Right atrium auricular region (tissue), 2 donors: ENCODE measurements around the gene FKBP9. TPM values are rescaled to one million over a fixed set of nuclear protein-coding genes. Genes with fewer than 3 reads are reported as not detected.
"Not testable (repeated sequence)": the region's sequence is repeated elsewhere in the genome, so short reads cannot be mapped to it uniquely, and the experiment has no call there.

Experiments
- DNase-seq: peaks from one replicate; pipeline ENCODE4 v3.0.0-alpha.2; 2019; ENCODE audit warnings: low spot score
- H3K27ac ChIP-seq, 2 donors: fragments of 200-600 bp; sonication (generic); 1 replicate in 1 of 2; 2 replicates in 1 of 2; pipeline ENCODE4 v1.5.1; 2016 to 2019
- H3K27me3 ChIP-seq, 2 donors: fragments of 200-600 bp; sonication (generic); one replicate each; pipeline versions ENCODE4 v1.5.1 to v1.6.0; 2017 to 2019
- H3K36me3 ChIP-seq: fragments of 200-600 bp; sonication (generic); one replicate; pipeline ENCODE4 v1.5.1; 2016
- H3K4me1 ChIP-seq, 2 donors: fragments of 200-600 bp; sonication (generic); one replicate each; pipeline versions ENCODE4 v1.5.1 to v1.6.0; 2017 to 2019
- H3K4me3 ChIP-seq, 2 donors: fragments of 200-600 bp; sonication (generic); 1 replicate in 1 of 2; 2 replicates in 1 of 2; pipeline ENCODE4 v1.5.1; 2017 to 2019; ENCODE audit warnings: mild to moderate bottlenecking in 1 of 2, moderate library complexity in 1 of 2
- H3K9me3 ChIP-seq, 2 donors: fragments of 200-600 bp; sonication (generic); one replicate each; pipeline ENCODE4 v1.5.1; 2019
- total RNA-seq, 2 donors: library from RNA; depleted of rRNA; stranded (reverse); fragments of >200 nt; gene quantifications; one replicate each; pipeline ENCODE4 v1.1.0, GENCODE V29; 2016
- TF ChIP-seq, protein P1 (sequence below), 2 donors: fragments of 200-600 bp; sonication (generic); IDR thresholded peaks; one replicate each; pipeline ENCODE4 v1.5.1; 2019; ENCODE audit warnings: antibody characterized with exemption in 2 of 2

Gene FKBP9
- total RNA-seq, 2 donors from 2014 or later, result 73.3 to 129 TPM

DNA sequence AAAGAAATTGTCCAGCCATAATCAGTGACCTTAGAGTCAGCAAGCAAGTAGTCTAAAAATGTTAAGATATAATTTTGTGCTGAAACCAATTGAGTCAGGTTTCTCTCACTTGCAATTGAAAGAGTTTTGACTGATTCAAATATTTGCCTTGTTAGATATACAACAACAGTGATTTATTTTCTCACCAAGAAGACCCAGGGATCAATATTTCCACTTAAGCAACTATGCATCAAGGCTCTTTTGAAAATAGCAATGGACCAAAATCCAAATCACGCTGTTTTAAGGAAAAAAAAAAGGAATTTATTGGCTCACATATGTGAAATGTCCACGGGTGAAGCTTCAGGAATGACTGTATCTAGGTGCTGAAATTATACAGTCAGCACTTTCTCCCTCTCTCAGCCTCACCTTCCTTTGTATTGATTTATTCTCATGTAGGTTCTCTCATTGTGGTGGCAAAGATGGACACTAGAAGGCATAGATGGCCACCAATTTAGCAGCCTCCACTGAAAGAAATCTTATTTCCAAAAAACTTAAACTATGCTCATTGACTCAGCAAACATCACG, 9.7 kb upstream of the FKBP9 start:
- Histone ChIP-seq H3K4me1 (peaks cover 0 to 4% of the 10 kb centered on the region in 2 donors), H3K9me3 (peaks cover 7 to 9% of the 10 kb centered on the region in 2 donors), H3K27me3 (no peaks in the 10 kb centered on the region), H3K27ac (no peak overlapping the region), H3K36me3 (no peaks in the 10 kb centered on the region), H3K4me3 (no peak overlapping the region)
- TF ChIP-seq, protein P1, sequence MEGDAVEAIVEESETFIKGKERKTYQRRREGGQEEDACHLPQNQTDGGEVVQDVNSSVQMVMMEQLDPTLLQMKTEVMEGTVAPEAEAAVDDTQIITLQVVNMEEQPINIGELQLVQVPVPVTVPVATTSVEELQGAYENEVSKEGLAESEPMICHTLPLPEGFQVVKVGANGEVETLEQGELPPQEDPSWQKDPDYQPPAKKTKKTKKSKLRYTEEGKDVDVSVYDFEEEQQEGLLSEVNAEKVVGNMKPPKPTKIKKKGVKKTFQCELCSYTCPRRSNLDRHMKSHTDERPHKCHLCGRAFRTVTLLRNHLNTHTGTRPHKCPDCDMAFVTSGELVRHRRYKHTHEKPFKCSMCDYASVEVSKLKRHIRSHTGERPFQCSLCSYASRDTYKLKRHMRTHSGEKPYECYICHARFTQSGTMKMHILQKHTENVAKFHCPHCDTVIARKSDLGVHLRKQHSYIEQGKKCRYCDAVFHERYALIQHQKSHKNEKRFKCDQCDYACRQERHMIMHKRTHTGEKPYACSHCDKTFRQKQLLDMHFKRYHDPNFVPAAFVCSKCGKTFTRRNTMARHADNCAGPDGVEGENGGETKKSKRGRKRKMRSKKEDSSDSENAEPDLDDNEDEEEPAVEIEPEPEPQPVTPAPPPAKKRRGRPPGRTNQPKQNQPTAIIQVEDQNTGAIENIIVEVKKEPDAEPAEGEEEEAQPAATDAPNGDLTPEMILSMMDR (IDR thresholded peaks at IDR 0.05), result no peak
- DNase-seq, result no peak

DNA sequence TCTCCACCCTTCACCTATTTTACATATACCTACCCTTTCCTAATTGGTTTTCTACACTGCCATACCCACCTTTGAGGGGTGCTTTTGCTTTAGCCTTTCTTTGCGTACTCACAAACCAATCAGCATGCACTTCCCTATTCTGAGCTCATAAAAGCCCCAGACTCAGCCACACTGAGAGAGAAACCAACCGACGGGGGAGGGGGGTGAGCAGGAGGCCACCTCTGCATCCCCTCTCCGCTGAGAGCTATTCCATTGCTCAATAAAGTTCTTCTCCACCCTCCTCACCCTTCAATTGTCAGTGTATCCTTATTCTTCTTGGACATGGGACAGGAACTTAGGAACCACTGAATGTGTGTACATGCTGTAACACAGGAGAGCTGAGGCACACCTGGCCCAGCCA, 9.0 kb upstream of the FKBP9 start:
- no peak for DNase-seq
- no peaks in the 10 kb centered on the region for H3K36me3 ChIP-seq
- H3K27me3 ChIP-seq, result no peaks in the 10 kb centered on the region
- H3K4me1 ChIP-seq, result peaks cover 0 to 3% of the 10 kb centered on the region in 2 donors
- TF ChIP-seq, protein P1 (IDR thresholded peaks at IDR 0.05), result no peak
- no peak overlapping the region for H3K4me3 ChIP-seq
- H3K9me3 ChIP-seq, result peaks cover 7 to 9% of the 10 kb centered on the region in 2 donors
- no peak overlapping the region for H3K27ac ChIP-seq

DNA sequence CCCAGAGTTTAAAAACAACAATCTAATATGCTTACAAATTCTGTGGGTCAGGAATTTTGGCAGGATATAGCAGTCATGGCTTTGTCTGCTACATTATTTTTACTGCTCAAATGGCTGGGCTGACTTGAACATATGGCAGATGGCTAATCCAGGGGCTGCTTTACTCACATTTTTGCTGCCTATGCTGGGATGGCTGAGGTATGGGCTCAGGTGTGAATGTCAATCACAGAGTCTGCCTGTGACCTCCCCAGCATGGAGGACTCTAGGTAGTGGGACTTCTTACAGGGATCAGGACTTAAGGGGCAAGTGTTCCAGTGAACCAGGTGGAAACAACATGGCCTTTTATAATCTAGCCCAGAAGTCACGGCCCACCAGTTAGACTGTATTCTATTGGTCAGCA, 4.4 kb upstream of the FKBP9 start:
- no peak overlapping the region for H3K27ac ChIP-seq
- no peak for DNase-seq
- H3K27me3 ChIP-seq, result no peaks in the 10 kb centered on the region

DNA sequence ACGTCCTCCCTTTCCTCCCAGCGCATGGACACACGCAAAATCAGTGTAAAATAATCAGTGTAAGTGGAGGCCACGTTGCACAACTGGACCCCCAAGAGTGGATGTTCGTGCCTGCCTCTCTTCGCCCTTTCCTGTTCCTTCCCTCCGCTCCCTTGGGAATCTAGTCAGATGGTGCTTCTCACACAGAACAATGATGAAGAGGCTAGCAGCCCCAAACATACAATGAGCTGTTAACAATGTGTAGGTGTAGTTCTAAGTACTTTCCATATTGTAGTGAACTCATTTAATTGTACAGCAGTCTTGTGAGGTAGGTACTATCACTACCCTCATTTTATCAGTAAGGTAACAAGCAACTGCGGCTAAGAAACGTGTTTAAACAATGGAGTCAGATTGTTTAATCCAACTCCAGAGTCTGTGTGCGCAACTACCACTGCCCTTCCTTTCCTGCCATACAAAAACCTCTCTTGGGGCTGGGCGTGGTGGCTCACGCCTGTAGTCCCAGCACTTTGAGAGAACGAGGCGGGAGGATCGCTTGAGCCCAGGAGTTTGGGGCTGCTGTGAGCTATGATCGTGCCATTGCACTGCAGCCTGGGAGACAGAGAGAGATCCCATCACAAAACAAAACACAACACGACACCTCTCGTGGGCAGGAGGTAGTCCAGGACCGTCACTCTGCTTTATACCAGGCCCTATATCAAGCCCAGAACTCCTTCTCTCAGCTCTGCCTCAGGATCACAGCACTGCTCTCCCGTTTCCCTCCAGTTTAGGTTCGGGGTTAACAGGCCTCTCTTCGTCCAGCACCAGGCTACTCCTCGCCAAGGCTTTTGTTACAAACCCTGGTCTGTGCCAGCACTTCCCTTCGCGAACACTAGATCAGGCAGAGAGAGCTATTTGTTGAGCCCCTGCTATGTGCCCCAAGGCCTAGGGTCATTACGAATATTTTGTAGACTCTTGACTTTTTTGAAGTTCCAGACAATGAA, 1.1 kb downstream of the FKBP9 start:
- TF ChIP-seq, protein P1 (IDR thresholded peaks at IDR 0.05), result no peak
- Histone ChIP-seq H3K36me3 (no peaks in the 10 kb centered on the region), H3K9me3 (no peaks in the 10 kb centered on the region), H3K27ac (peak overlapping the region; percentile 89 to 97), H3K27me3 (no peaks in the 10 kb centered on the region), H3K4me3 (peak overlapping the region; percentile 94 to 97), H3K4me1 (peaks cover 0 to 10% of the 10 kb centered on the region in 2 donors)
- DNase-seq, result peak; percentile 73

More for the DNA sequence above, 4.4 kb upstream of the FKBP9 start:
- TF ChIP-seq, protein P1 (IDR thresholded peaks at IDR 0.05), result no peak
- Histone ChIP-seq H3K4me3 (no peak overlapping the region), H3K36me3 (no peaks in the 10 kb centered on the region), H3K9me3 (peaks cover 7 to 9% of the 10 kb centered on the region in 2 donors), H3K4me1 (no peaks in the 10 kb centered on the region)

DNA sequence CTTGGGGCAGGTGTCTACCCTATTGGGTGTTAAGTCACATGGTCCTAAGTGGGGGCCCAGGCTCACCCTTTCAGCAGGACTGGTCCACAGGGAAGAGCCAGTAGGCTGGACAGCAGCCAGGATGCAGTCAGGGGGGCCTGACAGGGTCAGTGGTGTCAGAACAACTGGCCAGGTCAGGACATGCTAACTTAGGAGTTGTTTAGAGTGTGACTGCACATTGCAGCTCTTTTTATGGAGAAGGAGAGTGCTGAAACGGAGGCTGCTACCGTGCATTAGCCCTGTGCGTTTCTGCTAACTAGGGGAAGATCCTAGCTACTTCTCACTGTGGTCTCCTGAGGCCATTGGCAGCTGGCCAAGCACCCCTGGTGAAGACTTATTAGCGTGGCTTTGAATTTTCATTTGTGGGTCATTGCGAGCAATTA, 6.7 kb downstream of the FKBP9 start:
- H3K36me3 ChIP-seq, H3K27me3 ChIP-seq, H3K9me3 ChIP-seq, H3K4me3 ChIP-seq, DNase-seq: not testable (repeated sequence)
- peak overlapping the region in 1 of 2 donors; percentile 47 for H3K27ac ChIP-seq
- peaks cover 0 to 20% of the 10 kb centered on the region in 2 donors for H3K4me1 ChIP-seq

DNA sequence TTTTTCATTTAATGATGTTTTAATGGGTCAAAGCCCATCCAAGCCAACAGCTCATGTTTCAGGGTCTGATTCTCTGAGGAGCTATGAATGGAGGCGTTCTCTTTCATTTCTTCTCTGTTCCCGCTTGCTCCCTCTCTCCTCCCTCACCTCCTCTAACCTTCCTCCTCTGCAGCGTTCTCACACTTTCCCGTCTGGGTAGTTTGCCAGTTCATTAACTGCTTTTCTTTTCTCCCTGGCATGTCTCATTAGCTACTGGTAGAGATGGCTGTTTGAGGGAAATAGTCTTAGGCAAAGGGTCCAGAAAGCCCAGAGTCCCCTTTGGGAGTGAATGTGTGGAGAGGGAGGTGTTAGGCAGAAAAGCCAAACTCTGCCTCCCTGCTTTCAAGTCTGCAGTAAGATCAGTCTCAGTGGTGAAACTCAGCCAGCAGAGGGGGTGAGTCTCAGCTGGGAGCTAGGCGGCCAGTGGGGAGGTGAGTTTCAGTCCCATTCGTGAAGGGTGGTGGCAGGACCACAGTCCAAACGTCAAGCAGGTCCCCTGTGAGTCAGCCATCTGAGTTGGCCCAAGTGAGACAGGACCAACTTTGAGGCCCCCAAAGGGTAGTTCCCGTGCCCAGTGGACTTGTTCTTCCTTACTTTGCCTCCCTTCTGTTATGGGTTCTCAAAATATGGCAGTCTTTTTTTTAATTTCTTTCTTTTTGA, 7.4 kb downstream of the FKBP9 start:
- DNase-seq, H3K9me3 ChIP-seq, H3K27me3 ChIP-seq, H3K36me3 ChIP-seq, H3K4me3 ChIP-seq: not testable (repeated sequence)
- Histone ChIP-seq H3K27ac (peak overlapping the region; percentile 7 to 47), H3K4me1 (peaks cover 0 to 19% of the 10 kb centered on the region in 2 donors)
- TF ChIP-seq, protein P1 (IDR thresholded peaks at IDR 0.05), result peak in 1 of 2 donors; percentile 52

DNA sequence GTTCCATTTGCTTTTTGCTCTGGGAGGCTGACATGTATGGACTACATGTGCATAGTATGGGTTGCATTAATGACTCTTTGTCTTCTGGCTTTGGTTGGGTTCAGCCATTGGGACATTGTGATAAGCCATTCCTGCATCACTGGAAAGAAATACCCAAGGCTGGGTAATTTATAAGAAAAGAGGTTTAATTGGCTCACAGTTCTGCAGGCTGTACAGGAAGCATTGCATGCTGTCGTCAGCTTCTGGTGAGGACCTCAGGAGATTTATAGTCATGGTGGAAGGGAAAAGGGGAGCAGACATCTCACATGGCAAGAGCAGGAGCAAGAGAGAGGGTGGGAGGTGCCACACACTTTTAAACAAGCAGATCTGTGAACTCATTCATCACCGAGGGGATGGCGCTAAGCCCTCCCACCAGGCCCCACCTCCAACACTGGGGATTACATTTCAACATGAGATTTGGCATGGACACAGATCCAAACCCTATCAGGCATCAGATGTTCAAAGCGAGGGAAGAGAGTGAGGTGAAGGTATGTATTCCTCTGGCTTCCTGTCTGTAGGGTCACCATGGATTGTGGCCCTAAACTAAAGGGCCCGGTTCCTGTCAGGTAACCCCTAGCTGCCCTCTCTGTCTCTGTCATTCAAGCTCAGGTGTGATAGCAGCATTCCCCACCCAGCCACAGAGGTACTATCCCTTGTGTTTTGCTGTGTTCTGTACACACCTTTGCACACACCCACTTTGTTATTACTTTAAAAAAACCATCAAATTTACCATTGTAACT, 9.4 kb downstream of the FKBP9 start:
- H3K27ac ChIP-seq, H3K4me3 ChIP-seq, H3K27me3 ChIP-seq, DNase-seq, H3K9me3 ChIP-seq, H3K36me3 ChIP-seq: not testable (repeated sequence)
- peaks cover 0 to 19% of the 10 kb centered on the region in 2 donors for H3K4me1 ChIP-seq

DNA sequence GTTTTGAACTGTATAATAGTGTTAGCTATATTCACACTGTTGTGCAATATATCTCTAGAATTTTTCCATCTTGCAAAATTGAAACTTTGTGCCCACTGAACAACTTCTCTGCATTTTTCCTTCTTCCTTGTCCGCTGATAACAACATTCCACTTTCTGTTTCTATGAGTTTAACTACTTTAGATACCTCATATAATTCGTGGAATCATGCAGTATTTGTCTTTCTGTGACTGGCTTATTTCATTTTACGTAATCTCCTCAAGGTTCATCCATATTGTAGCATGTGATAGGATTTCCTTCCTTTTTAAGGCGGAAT, 10.0 kb downstream of the FKBP9 start:
- H3K27ac ChIP-seq, H3K36me3 ChIP-seq, H3K9me3 ChIP-seq, DNase-seq, H3K27me3 ChIP-seq, H3K4me3 ChIP-seq: not testable (repeated sequence)
- H3K4me1 ChIP-seq, result peaks cover 0 to 19% of the 10 kb centered on the region in 2 donors
